ENCODE data around the gene DAW1.
"Not testable (repeated sequence)": the region's sequence is repeated elsewhere in the genome, so short reads cannot be mapped to it uniquely, and the experiment has no call there.

Gene DAW1

GRCh38 chr2:227921648-227922047, 50.2 kb downstream of the DAW1 start:
- no peak for DNase-seq

GRCh38 chr2:227932001-227932400, 60.6 kb downstream of the DAW1 start:
- DNase-seq = no peak

- no peak for DNase-seq
These were observed 61.0 kb downstream of the DAW1 start for GRCh38 chr2:227932403-227932802.

- DNase-seq = no peak
These were observed 62.5 kb downstream of the DAW1 start for GRCh38 chr2:227933884-227934283.

GRCh38 chr2:227936249-227936648, 64.8 kb downstream of the DAW1 start:
- not testable (repeated sequence) for DNase-seq

GRCh38 chr2:227939271-227940027, 68.0 kb downstream of the DAW1 start:
- DNase-seq = peak; percentile 30

GRCh38 chr2:227942021-227942420, 70.6 kb downstream of the DAW1 start:
- DNase-seq = peak; percentile 13

GRCh38 chr2:227942965-227943364, 71.5 kb downstream of the DAW1 start:
- DNase-seq = no peak

- DNase-seq = no peak
These were observed 88.9 kb downstream of the DAW1 start for GRCh38 chr2:227960317-227960716.

GRCh38 chr2:227971619-227972230, 100.3 kb downstream of the DAW1 start:
- no peak for DNase-seq

GRCh38 chr2:227973241-227973640, 101.8 kb downstream of the DAW1 start:
- DNase-seq = no peak
